IMR-90 (cell line): ENCODE results near the gene NUP153. TPM values are rescaled to one million over a fixed set of nuclear protein-coding genes. Genes with fewer than 3 reads are reported as not detected.

Experiments used
- ATAC-seq: fragments of 200-7000 bp; cut with Tn5 transposase; 2 replicates; pipeline ENCODE4 v1.9.1; 2020; ENCODE audit warnings: low read depth, mild to moderate bottlenecking, moderate library complexity
- BruUV-seq: library from RNA; stranded (reverse); fragments of 400-500 nt; replicated peaks from 2 replicates; lab custom pipeline; 2021; lab: Mats Ljungman, UMichigan
- CTCF ChIA-PET: fragments of 300-600 bp; formaldehyde crosslinking; extraction: SDS; loops from one replicate; lab custom pipeline; 2021; ENCODE audit warnings: antibody characterized with exemption; lab: Yijun Ruan, JAX
- POLR2A ChIA-PET: fragments of 300-600 bp; sonication (Branson Sonifier 250); formaldehyde crosslinking; loops from one replicate; lab custom pipeline; 2022; ENCODE audit warnings: antibody characterized with exemption; ENCODE audit not compliant: unreplicated experiment; lab: Charles Lee
- DNase-seq: peaks from one replicate; pipeline ENCODE4 v3.0.0; 2013
- H2AFZ ChIP-seq: replicated peaks from 2 replicates; pipeline ENCODE3; 2013; ENCODE audit warnings: low read length, mild to moderate bottlenecking; ENCODE audit not compliant: poor library complexity
- H2AK5ac ChIP-seq: 2 replicates; pipeline ENCODE4 v1.6.1; 2013; ENCODE audit warnings: low read depth, low read length, inconsistent platforms
- H2AK9ac ChIP-seq: replicated peaks from 2 replicates; pipeline ENCODE3; 2013; ENCODE audit warnings: mild to moderate bottlenecking, low read depth, low read length, moderate library complexity; ENCODE audit not compliant: poor library complexity
- H2BK120ac ChIP-seq: 2 replicates; pipeline ENCODE4 v1.6.1; 2013; ENCODE audit warnings: low read depth, low read length, inconsistent platforms
- H2BK15ac ChIP-seq: 3 replicates; pipeline ENCODE4 v1.6.1; 2013; ENCODE audit warnings: low read depth, low read length, inconsistent platforms
- H2BK20ac ChIP-seq: 2 replicates; pipeline ENCODE4 v1.6.1; 2013; ENCODE audit warnings: low read depth, mild to moderate bottlenecking, inconsistent platforms, low read length, moderate library complexity
- H2BK5ac ChIP-seq: 2 replicates; pipeline ENCODE4 v1.6.1; 2013; ENCODE audit warnings: mild to moderate bottlenecking, low read depth, low read length, inconsistent platforms; ENCODE audit not compliant: poor library complexity, severe bottlenecking
- H3K14ac ChIP-seq: replicated peaks from 2 replicates; pipeline ENCODE4 v1.6.1; 2013; ENCODE audit warnings: low read depth, low read length, inconsistent platforms
- H3K18ac ChIP-seq: 2 replicates; pipeline ENCODE4 v1.6.1; 2013; ENCODE audit warnings: low read depth, low read length, control low read depth
- H3K23ac ChIP-seq: 2 replicates; pipeline ENCODE4 v1.6.1; 2013; ENCODE audit warnings: low read depth, low read length, inconsistent platforms
- H3K27ac ChIP-seq: 2 replicates; pipeline ENCODE4 v1.5.1; 2013; ENCODE audit warnings: mild to moderate bottlenecking, control low read depth, low read length; ENCODE audit not compliant: insufficient read depth
- H3K27me3 ChIP-seq: 2 replicates; pipeline ENCODE4 v1.6.1; 2013; ENCODE audit warnings: low read length; ENCODE audit not compliant: control insufficient read depth, insufficient read depth
- H3K36me3 ChIP-seq: 2 replicates; pipeline ENCODE4 v1.6.1; 2013; ENCODE audit warnings: low read length, mixed read lengths; ENCODE audit not compliant: control insufficient read depth, insufficient read depth
- H3K4ac ChIP-seq: 2 replicates; pipeline ENCODE4 v1.6.1; 2013; ENCODE audit warnings: low read depth, low read length, inconsistent platforms
- H3K4me1 ChIP-seq: 2 replicates; pipeline ENCODE4 v1.6.1; 2013; ENCODE audit warnings: low read length, mixed read lengths; ENCODE audit not compliant: control insufficient read depth, insufficient read depth
- H3K4me2 ChIP-seq: 2 replicates; pipeline ENCODE4 v1.6.1; 2013; ENCODE audit warnings: low read depth, mild to moderate bottlenecking, control low read depth, low read length, moderate library complexity
- H3K4me3 ChIP-seq: 2 replicates; pipeline ENCODE4 v1.5.1; 2013; ENCODE audit warnings: low read depth, mild to moderate bottlenecking, control low read depth, low read length, moderate library complexity; ENCODE audit not compliant: insufficient read depth
- H3K56ac ChIP-seq: 2 replicates; pipeline ENCODE4 v1.6.1; 2013; ENCODE audit warnings: low read length, inconsistent platforms; ENCODE audit not compliant: insufficient read depth; ENCODE audit errors: extremely low read depth
- H3K79me1 ChIP-seq, 2 experiments: 2 replicates each; pipeline ENCODE4 v1.6.1; 2013; ENCODE audit warnings: low read length in 2 of 2, inconsistent platforms in 1 of 2, low read depth in 1 of 2
- H3K9ac ChIP-seq: 2 replicates; pipeline ENCODE4 v1.6.1; 2013; ENCODE audit warnings: low read depth, low read length, control low read depth
- H3K9me1 ChIP-seq: 2 replicates; pipeline ENCODE4 v1.6.1; 2013; ENCODE audit warnings: low read length, inconsistent platforms; ENCODE audit not compliant: insufficient read depth
- H3K9me3 ChIP-seq: 2 replicates; pipeline ENCODE4 v1.6.1; 2013; ENCODE audit warnings: low read length; ENCODE audit not compliant: control insufficient read depth, insufficient read depth
- H4K20me1 ChIP-seq: 2 replicates; pipeline ENCODE4 v1.6.1; 2013; ENCODE audit warnings: low read length, inconsistent platforms; ENCODE audit not compliant: insufficient read depth
- H4K5ac ChIP-seq: 2 replicates; pipeline ENCODE4 v1.6.1; 2013; ENCODE audit warnings: mild to moderate bottlenecking, low read depth, low read length, control low read depth
- H4K8ac ChIP-seq, 2 experiments: 2 replicates each; pipeline ENCODE4 v1.6.1; 2013; ENCODE audit warnings: low read depth in 2 of 2, low read length in 2 of 2, control low read depth in 1 of 2, inconsistent platforms in 1 of 2
- H4K91ac ChIP-seq: 2 replicates; pipeline ENCODE4 v1.6.1; 2013; ENCODE audit warnings: low read depth, low read length, inconsistent platforms; ENCODE audit not compliant: insufficient read depth
- BHLHE40 ChIP-seq: fragments of 150-350 bp; IDR thresholded peaks from 2 replicates; pipeline ENCODE4 v1.6.1; 2016; ENCODE audit warnings: mild to moderate bottlenecking, low read depth, low read length
- CTCF ChIP-seq: conservative IDR thresholded peaks from 2 replicates; pipeline ENCODE4 v1.5.1; 2012; ENCODE audit warnings: mild to moderate bottlenecking, low read depth, low read length, improper control_type of control experiment
- MXI1 ChIP-seq: IDR thresholded peaks from 2 replicates; pipeline ENCODE4 v1.6.1; 2012; ENCODE audit warnings: low read depth, mild to moderate bottlenecking, low read length, moderate library complexity, borderline replicate concordance
- USF2 ChIP-seq: fragments of 150-350 bp; IDR thresholded peaks from 2 replicates; pipeline ENCODE4 v1.6.1; 2017; ENCODE audit warnings: mild to moderate bottlenecking, antibody characterized with exemption, low read length, low read depth
- WGBS, 2 experiments: methylation state at CpG; one replicate each; pipeline versions ENCODE4 v1.1.5 to v1.1.7; 2013; ENCODE audit warnings: missing lambda C conversion rate in 2 of 2; ENCODE audit not compliant: insufficient read length in 1 of 2; ENCODE audit errors: extremely low coverage in 2 of 2; 5-methylcytosine and 5-hydroxymethylcytosine counted together
- dilution Hi-C: fragments of 300-500 bp; cut with HindIII; formaldehyde crosslinking; loops from one replicate; pipeline ENCODE4 v1.14.3; 2018; ENCODE audit warnings: low sequenced_read_pairs; ENCODE audit not compliant: unreplicated experiment
- in situ Hi-C: fragments of 300-500 bp; cut with MboI; formaldehyde crosslinking; loops from 3 replicates; pipeline ENCODE4 v1.14.3; 2019; ENCODE audit warnings: low sequenced_read_pairs, inconsistent platforms, mixed read lengths
- intact Hi-C: fragments of 100-400 bp; cut with micrococcal nuclease; formaldehyde crosslinking; loops from 2 replicates; pipeline ENCODE4 v1.10.0; 2022
- polyA plus RNA-seq, 3 experiments: library from polyadenylated mRNA; depleted of rRNA; stranded (reverse); fragments of >200 nt; gene quantifications; 2 replicates each; pipeline ENCODE4 v1.2.3, GENCODE V29; 2012; ENCODE audit warnings: low replicate concordance in 1 of 3
- total RNA-seq: library from RNA; depleted of rRNA; stranded (reverse); fragments of >200 nt; gene quantifications from 2 replicates; pipeline ENCODE4 v1.2.3, GENCODE V29; 2012

The NUP153 gene
- total and polyA plus RNA-seq, 2 of the 4 experiments (the other 2 are of a cell fraction), result 17.2 to 39.4 TPM

- Histone ChIP-seq H3K23ac (peak overlapping the region; percentile 58; the same call in 1 of the 2 replicates), H3K4me3 (peak overlapping the region; percentile 60), H2AK5ac (no peak overlapping the region), H3K18ac (no peak overlapping the region), H2BK5ac (peak overlapping the region; percentile 34), H3K9ac (peak overlapping the region; percentile 30), H3K27me3 (no peaks in the 10 kb centered on the region), H2BK15ac (0 out of 3 replicates have a peak overlapping the region, but pooled peaks have one; percentile 58), H3K4me2 (peak overlapping the region; percentile 85), H3K4me1 (peaks cover 6% of the 10 kb centered on the region), H3K9me3 (no peaks in the 10 kb centered on the region), H3K79me1 (peaks cover 10 to 13% of the 10 kb centered on the region in 2 experiments; a peak in 3 of 4 replicates), H2BK20ac (no peak overlapping the region), H3K27ac (peak overlapping the region; percentile 36; the same call in 1 of the 2 replicates), H3K9me1 (no peaks in the 10 kb centered on the region), H2BK120ac (no peak overlapping the region), H4K20me1 (0 out of 2 replicates have a peak, but pooled peaks cover 3% of the 10 kb centered on the region), H3K14ac (peak overlapping the region; percentile 54), H3K56ac (peak overlapping the region; percentile 41; the same call in 1 of the 2 replicates), H4K8ac (peak overlapping the region in 1 of 2 experiments; percentile 90; a peak in 2 of 4 replicates), H2AFZ (peak overlapping the region; percentile 97), H4K91ac (no peak overlapping the region), H3K4ac (peak overlapping the region; percentile 35; the same call in 1 of the 2 replicates), H4K5ac (no peak overlapping the region), H3K36me3 (no peaks in the 10 kb centered on the region; the same call in none of the 2 replicates), H2AK9ac (peak overlapping the region; percentile 86)
- ATAC-seq, result peak; percentile 68
- BruUV-seq, result no TSS peak
- ChIA-PET POLR2A (interaction anchor here (0.5 to 0.6 kb wide), 2 partner anchors 12 to 68 kb away, joined by 5 to 7 read pairs; no protein-coding TSS in a partner anchor), CTCF (interaction anchor here (0.6 to 1.1 kb wide), 4 partner anchors 9 to 359 kb away, joined by 3 to 5 read pairs (median 4); no protein-coding TSS in a partner anchor)
- TF ChIP-seq CTCF, result peak; percentile 16; the same call in 1 of the 2 replicates
- no peak for TF ChIP-seq USF2
- peak; percentile 66 for TF ChIP-seq BHLHE40
- TF ChIP-seq MXI1, result peak; percentile 46; the same call in 1 of the 2 replicates
- in situ Hi-C loops (no loop called here), intact Hi-C loops (no loop called here), dilution Hi-C loops (no loop called here)
- DNase-seq, result peak; percentile 12
- 0% methylated on average over 18 of the region's 77 CpGs; no CpG with 5 or more reads in 1 of the 2 experiments for WGBS, 2 experiments
Measured at GRCh38 chr6:17600527-17601385, 106.0 kb downstream of the NUP153 start.
